ENCODE results near the gene SMG7.
A peak's percentile ranks its signal among the peaks of the same experiment; 100 is the strongest.

The SMG7 gene

GRCh38 chr1:183592733-183593132 is 120.4 kb downstream of the SMG7 start:
- no peak for DNase-seq

GRCh38 chr1:183593356-183593755 is 121.1 kb downstream of the SMG7 start:
- DNase-seq: peak; percentile 26

GRCh38 chr1:183595537-183595936 is 123.2 kb downstream of the SMG7 start:
- DNase-seq: no peak

GRCh38 chr1:183596500-183596899 is 124.2 kb downstream of the SMG7 start:
- no peak for DNase-seq

GRCh38 chr1:183597656-183598347 is 125.5 kb downstream of the SMG7 start:
- DNase-seq: no peak

GRCh38 chr1:183598386-183598785 is 126.1 kb downstream of the SMG7 start:
- peak; percentile 32 for DNase-seq

DNA sequence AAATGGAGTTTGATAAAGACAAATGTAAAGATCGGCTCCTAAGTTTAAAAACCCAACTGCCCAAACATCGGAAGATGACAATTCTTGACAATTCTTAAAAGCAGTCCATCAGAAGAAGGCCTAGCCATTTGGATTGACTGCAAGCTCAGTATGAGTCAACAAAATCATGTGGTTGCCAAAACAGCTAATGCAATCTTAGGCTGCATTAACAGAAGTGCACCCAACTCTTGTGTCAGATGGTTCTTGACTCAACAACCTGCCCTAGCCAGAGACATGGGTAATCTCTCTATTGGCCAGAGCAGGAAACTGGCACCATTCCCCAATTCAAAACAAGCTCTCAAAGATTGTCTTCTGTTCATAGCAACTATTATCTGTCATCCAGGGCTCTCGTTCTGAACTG is 127.8 kb downstream of the SMG7 start:
- DNase-seq: peak; percentile 26

DNA sequence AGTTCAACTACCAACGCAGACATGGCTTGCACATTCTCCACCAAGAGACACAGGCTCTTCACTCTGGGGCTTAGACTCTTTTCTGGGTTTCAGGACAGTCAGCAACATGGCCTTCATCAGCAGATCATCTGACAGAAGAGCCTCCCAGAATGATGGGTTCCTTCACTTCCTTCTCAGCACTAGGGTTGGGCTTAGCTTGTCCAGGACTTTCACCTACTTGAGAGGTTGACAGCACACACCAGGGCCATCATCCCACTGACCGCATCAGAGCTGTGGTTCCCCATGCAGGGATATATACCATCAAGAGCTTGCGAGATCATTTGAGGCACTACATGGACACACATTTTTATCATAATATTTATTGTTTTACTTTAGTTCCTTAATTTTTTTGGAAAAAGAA is 128.3 kb downstream of the SMG7 start:
- no peak for DNase-seq

- no peak for DNase-seq
Measured at GRCh38 chr1:183602510-183602909, 130.2 kb downstream of the SMG7 start.

Measured in activated CD4-positive, alpha-beta T cell treated with anti-CD3 and anti-CD28 coated beads, Interleukin-10, Interleukin-2, amounts not matched to agents 100 ng/mL and 50 ng/mL, durations not matched to agents 16 hours and 8 hours (primary cell).